GM10266 (cell line): ENCODE results near the gene PLA2G4B.

ENCODE experiments used
- DNase-seq: peaks from one replicate; pipeline ENCODE4 v3.0.0; 2012; ENCODE audit errors: extremely low spot score
- TF ChIP-seq, protein P1 (sequence below): IDR thresholded peaks from 2 replicates; pipeline ENCODE4 v1.5.1; 2012; ENCODE audit warnings: mild to moderate bottlenecking, low read depth; ENCODE audit not compliant: control insufficient read depth, insufficient read depth; ENCODE audit errors: missing control alignments

PLA2G4B gene

DNA sequence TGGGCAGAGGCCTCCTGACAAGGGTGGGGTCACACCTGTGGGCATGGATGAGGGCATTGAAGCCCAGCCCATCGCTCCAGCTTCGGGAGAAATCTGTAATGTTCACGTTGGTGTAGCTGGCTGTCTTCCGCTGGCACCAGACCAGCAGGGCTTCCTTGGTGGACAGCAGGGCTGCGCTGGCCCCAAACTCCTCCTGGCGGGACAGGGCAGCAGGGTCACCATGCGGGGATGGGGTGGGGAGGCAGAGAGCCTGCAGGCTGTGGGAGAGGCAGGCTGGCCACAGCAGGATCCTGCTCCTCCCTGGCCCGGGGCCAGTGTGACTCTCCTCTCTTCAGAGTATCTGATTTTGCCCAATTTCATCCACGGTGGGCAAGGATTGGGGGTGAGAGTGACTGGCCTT lies 49.2 kb downstream of the PLA2G4B start:
- TF ChIP-seq, protein P1, sequence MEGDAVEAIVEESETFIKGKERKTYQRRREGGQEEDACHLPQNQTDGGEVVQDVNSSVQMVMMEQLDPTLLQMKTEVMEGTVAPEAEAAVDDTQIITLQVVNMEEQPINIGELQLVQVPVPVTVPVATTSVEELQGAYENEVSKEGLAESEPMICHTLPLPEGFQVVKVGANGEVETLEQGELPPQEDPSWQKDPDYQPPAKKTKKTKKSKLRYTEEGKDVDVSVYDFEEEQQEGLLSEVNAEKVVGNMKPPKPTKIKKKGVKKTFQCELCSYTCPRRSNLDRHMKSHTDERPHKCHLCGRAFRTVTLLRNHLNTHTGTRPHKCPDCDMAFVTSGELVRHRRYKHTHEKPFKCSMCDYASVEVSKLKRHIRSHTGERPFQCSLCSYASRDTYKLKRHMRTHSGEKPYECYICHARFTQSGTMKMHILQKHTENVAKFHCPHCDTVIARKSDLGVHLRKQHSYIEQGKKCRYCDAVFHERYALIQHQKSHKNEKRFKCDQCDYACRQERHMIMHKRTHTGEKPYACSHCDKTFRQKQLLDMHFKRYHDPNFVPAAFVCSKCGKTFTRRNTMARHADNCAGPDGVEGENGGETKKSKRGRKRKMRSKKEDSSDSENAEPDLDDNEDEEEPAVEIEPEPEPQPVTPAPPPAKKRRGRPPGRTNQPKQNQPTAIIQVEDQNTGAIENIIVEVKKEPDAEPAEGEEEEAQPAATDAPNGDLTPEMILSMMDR: no peak
- no peak for DNase-seq

DNA sequence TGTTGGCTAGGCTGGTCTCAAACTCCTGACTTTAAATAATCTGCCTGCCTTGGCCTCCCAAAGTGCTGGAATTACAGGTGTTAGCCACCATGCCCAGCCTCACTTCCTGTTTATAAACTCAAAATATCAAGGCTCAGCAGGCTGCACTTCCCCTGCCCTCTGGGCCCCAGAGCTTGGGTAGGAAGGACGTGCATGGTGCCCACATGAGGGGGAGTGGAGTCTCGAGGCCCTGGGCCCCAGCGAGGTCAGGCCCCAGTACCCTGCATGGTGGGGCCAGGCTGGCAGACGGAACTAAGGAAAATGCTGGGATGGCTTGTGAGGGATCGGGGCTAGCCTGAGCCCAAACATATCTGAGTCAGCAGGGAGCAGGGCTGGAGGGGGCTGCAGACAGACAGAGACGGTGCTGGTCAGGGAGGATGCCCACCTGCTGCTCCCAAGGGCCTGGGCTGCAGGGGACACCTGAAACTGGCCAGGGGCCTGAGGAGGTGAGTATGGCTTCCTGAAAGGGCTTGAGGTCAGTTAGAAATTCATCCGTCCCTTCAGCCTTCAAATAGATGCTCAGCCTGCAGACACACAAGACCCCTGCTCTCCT lies 50.1 kb downstream of the PLA2G4B start:
- DNase-seq: no peak
- TF ChIP-seq, protein P1: no peak

DNA sequence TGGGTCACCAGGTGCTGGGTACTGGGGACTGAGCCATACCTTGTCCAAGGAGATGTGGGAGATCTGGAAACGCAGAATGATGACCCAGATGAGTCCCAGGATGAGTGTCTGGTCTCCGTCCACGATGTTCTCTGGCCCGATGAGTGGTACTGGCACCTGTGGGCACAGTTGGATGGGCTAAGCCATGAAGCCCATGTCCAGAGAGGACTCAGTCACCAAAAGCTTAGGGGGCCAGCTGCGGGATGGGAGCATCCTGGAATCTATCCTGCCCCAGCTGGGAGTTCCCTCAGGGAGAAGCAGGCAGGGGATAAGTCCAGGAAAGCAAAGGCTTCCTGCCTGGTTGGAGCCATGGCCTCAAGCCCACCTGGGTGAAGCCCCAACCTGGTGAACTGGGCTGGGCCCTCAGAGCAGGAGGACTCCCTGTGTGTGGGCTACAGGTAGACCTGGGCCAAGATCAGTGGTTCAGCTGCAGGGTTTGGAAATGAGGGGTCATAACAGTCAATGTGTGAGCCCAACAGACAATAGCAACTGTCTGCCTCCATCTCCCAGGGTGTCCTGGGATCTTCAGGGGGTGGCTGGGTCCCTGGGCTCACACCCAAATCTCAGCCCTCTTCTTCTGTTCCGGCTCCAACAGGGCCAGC lies 51.5 kb downstream of the PLA2G4B start:
- no peak for DNase-seq
- TF ChIP-seq, protein P1: no peak

DNA sequence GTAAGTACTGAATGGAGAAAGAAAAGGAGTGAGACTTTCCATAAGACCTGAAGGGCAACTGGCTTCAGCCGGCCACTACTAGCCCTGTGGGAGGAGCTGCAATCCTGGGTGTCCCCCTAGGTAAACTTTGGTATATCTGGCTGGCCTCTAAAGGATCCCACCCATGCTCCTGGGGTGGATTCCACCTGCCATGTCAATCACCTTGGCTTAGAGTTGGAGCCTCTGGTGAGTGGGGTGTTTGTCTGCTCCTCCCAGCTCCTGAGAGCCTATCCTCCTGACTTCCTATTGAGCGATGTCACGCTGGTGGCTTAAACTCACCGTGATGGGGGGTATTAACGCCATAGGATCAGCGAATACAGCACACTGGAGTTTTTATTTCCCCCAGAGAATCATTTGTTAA lies 52.6 kb downstream of the PLA2G4B start:
- TF ChIP-seq, protein P1: no peak
- DNase-seq: no peak

DNA sequence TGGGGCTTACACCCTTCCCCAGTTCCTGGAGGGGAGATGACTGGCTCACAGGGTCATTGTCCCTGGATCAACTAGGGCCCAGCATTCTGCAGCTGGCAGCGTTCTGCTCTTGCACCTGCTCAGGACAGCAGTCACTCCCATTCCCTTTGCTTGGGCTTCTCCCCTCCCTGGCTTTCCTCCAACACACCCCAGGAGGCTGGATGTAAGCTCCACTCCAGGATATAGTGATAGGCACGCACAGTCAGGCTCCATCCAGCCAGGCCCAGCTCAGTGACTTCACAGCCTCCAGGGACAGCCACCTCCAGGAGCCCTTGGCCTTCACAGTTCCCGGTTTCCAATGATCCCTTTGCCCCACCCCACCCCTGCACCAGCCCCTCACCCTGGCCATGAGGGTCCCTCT lies 53.3 kb downstream of the PLA2G4B start:
- TF ChIP-seq, protein P1: no peak
- no peak for DNase-seq

DNA sequence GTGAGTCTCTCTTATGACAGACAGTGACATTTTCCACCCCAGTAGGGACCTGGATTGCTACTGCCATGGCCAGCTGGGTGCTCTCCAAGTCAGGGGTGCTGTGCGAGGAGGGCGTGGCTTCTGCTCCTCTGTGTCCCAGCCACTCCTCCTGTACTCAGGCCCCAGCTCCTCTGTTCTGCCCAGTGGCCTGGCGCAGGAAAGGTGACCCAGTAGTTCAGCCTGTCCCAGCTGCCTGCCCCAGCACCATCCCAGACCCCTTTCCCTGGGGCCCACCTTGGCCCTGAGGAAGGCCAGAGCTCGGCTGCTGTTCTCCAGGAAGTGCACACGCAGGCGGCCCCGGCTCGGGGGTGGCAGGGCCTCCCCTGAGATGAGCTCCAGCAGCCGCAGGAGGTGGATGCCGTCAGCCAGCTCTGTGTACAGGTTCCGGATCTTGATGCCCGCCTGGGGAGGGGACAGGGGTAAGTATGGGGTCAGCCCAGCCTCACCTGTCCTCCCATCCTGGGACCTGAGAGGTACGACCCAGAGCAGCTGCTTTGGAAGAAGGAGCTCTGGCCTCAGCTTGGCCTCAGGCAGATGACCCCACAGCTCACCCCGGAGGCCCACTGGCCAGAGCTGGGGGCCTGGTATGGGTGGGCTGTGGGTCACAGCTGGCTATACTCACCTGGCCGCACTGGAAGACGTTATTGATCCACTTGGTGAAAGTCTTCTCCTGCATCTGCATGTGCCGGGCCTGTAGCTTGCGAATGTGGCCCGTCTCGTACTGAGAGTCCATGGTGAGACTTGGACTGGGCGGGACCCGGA lies 54.2 kb downstream of the PLA2G4B start:
- TF ChIP-seq, protein P1: no peak
- no peak for DNase-seq
